Mesenchymal stem cell (in vitro differentiated cells and primary cell): Measurements from ENCODE around the gene NRIP2.

Experiments
- DNase-seq: peaks from one replicate; pipeline ENCODE4 v3.0.0-alpha.2; 2013
- H2AFZ ChIP-seq: one replicate; pipeline ENCODE4 v1.6.1; 2013; ENCODE audit warnings: low read depth, mild to moderate bottlenecking, control low read depth, inconsistent platforms, low read length, moderate library complexity
- H2AK5ac ChIP-seq: 2 replicates; pipeline ENCODE4 v1.6.1; 2013; ENCODE audit warnings: low read length, moderate library complexity, mild to moderate bottlenecking, inconsistent platforms; ENCODE audit not compliant: severe bottlenecking
- H2BK120ac ChIP-seq: one replicate; pipeline ENCODE4 v1.6.1; 2013; ENCODE audit warnings: low read depth, mild to moderate bottlenecking, inconsistent platforms, low read length, moderate library complexity
- H2BK12ac ChIP-seq, 2 experiments: one replicate each; pipeline ENCODE4 v1.6.1; 2013; ENCODE audit warnings: inconsistent platforms in 2 of 2, low read length in 2 of 2, mild to moderate bottlenecking in 2 of 2, moderate library complexity in 2 of 2, control low read depth in 1 of 2
- H2BK15ac ChIP-seq: one replicate; pipeline ENCODE4 v1.6.1; 2013; ENCODE audit warnings: mild to moderate bottlenecking, low read depth, inconsistent platforms; ENCODE audit not compliant: poor library complexity, severe bottlenecking
- H2BK5ac ChIP-seq: 2 replicates; pipeline ENCODE4 v1.6.1; 2013; ENCODE audit warnings: low read depth, mild to moderate bottlenecking, low read length, control low read depth, inconsistent platforms; ENCODE audit not compliant: poor library complexity, severe bottlenecking
- H3K14ac ChIP-seq, 2 experiments: one replicate each; pipeline ENCODE4 v1.6.1; 2013; ENCODE audit warnings: inconsistent platforms in 2 of 2, low read length in 2 of 2, control low read depth in 1 of 2, mild to moderate bottlenecking in 1 of 2, moderate library complexity in 1 of 2
- H3K18ac ChIP-seq, 2 experiments: one replicate each; pipeline ENCODE4 v1.6.1; 2013; ENCODE audit warnings: inconsistent platforms in 2 of 2, low read length in 2 of 2, control low read depth in 1 of 2, low read depth in 1 of 2, mild to moderate bottlenecking in 1 of 2
- H3K23ac ChIP-seq, 2 experiments: one replicate each; pipeline ENCODE4 v1.6.1; 2013; ENCODE audit warnings: inconsistent platforms in 2 of 2, low read length in 2 of 2, mild to moderate bottlenecking in 2 of 2, moderate library complexity in 2 of 2, control low read depth in 1 of 2
- H3K27ac ChIP-seq: 2 replicates; pipeline ENCODE4 v1.5.1; 2013; ENCODE audit warnings: mild to moderate bottlenecking, moderate library complexity, low read length, control low read depth, inconsistent platforms; ENCODE audit not compliant: poor library complexity, severe bottlenecking
- H3K27me3 ChIP-seq, 2 experiments: 2 replicates each; pipeline versions ENCODE4 v1.6.1 to v1.7.0; 2013; ENCODE audit warnings: low read length in 2 of 2, mild to moderate bottlenecking in 2 of 2, moderate library complexity in 2 of 2, control low read depth in 1 of 2, inconsistent platforms in 1 of 2; ENCODE audit not compliant: control insufficient read depth in 1 of 2, insufficient read depth in 1 of 2
- H3K36me3 ChIP-seq, 2 experiments: 2 replicates each; pipeline versions ENCODE4 v1.6.1 to v1.7.0; 2013; ENCODE audit warnings: low read length in 2 of 2, control low read depth in 1 of 2, inconsistent platforms in 1 of 2, low read depth in 1 of 2, mild to moderate bottlenecking in 1 of 2; ENCODE audit not compliant: insufficient read depth in 2 of 2, control insufficient read depth in 1 of 2
- H3K4ac ChIP-seq, 2 experiments: one replicate each; pipeline ENCODE4 v1.6.1; 2013; ENCODE audit warnings: inconsistent platforms in 2 of 2, low read length in 2 of 2, mild to moderate bottlenecking in 2 of 2, moderate library complexity in 2 of 2, control low read depth in 1 of 2, low read depth in 1 of 2
- H3K4me1 ChIP-seq: 2 replicates; pipeline ENCODE4 v1.6.1; 2013; ENCODE audit warnings: low read depth, low read length, control low read depth; ENCODE audit not compliant: control insufficient read depth, insufficient read depth
- H3K4me2 ChIP-seq: 2 replicates; pipeline ENCODE4 v1.6.1; 2013; ENCODE audit warnings: low read length, mild to moderate bottlenecking, inconsistent platforms; ENCODE audit not compliant: poor library complexity, severe bottlenecking
- H3K4me3 ChIP-seq, 2 experiments: 2 replicates each; pipeline versions ENCODE4 v1.5.1 to v1.7.0; 2013; ENCODE audit warnings: low read length in 2 of 2, mild to moderate bottlenecking in 2 of 2, control low read depth in 1 of 2, low read depth in 1 of 2; ENCODE audit not compliant: insufficient read depth in 1 of 2
- H3K79me1 ChIP-seq: replicated peaks from 2 replicates; pipeline ENCODE4 v1.6.1; 2013; ENCODE audit warnings: mild to moderate bottlenecking, control low read depth, low read length, inconsistent platforms; ENCODE audit not compliant: poor library complexity, severe bottlenecking
- H3K9ac ChIP-seq: 2 replicates; pipeline ENCODE4 v1.7.0; 2013; ENCODE audit warnings: mild to moderate bottlenecking, low read length, moderate library complexity
- H3K9me3 ChIP-seq: 2 replicates; pipeline ENCODE4 v1.7.0; 2013; ENCODE audit warnings: mild to moderate bottlenecking, low read length; ENCODE audit not compliant: control insufficient read depth
- H4K8ac ChIP-seq: one replicate; pipeline ENCODE4 v1.6.1; 2013; ENCODE audit warnings: inconsistent platforms, mild to moderate bottlenecking, low read length, moderate library complexity
- H4K91ac ChIP-seq: one replicate; pipeline ENCODE4 v1.6.1; 2013; ENCODE audit warnings: mild to moderate bottlenecking, low read length, inconsistent platforms
- whole genome bisulfite sequencing: methylation state at CpG from one replicate; pipeline ENCODE4 v1.1.7; 2013; ENCODE audit warnings: mixed read lengths; 5-methylcytosine and 5-hydroxymethylcytosine counted together

Gene NRIP2

DNA sequence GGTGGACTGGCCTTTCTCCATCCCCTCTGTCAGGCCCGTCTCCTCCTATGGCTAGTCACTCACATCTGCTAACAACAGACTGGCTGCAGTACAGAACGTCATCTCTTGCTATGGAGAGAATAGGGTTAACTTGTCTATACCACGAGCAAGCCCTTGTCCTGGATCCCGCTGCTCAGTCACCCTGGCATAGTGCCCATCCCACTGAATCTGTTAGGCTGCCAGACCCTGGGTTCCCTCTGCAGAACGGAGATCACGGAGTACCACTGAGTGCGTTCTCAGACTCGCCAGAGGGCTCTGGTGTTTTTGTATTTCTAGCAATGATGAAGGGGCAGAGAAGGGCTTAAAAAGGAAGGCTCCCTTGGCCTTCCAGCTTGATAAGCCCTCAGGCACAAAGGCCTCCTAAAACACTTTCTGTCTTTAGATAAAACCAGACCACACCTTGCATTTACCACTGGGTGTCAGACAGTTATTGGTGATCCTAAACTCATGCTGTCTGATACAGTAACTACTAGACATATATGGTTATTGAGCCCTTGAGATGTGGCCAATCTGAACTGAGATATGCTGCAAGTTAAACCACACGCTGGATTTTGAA is 6.3 kb upstream of the NRIP2 start:
- H2AK5ac ChIP-seq = no peak overlapping the region
- H3K4me3 ChIP-seq = no peak overlapping the region
- H4K8ac ChIP-seq = no peak overlapping the region
- H3K23ac ChIP-seq = no peak overlapping the region
- no peak overlapping the region for H3K18ac ChIP-seq
- no peak overlapping the region for H3K9ac ChIP-seq
- no peaks in the 10 kb centered on the region for H3K9me3 ChIP-seq
- H3K4ac ChIP-seq = no peak overlapping the region
- no peak overlapping the region for H3K14ac ChIP-seq
- H3K79me1 ChIP-seq = no peaks in the 10 kb centered on the region
- no peak overlapping the region for H2BK12ac ChIP-seq
- H3K27me3 ChIP-seq = peaks cover 0 to 4% of the 10 kb centered on the region in 2 experiments
- H3K4me2 ChIP-seq = no peak overlapping the region
- no peak overlapping the region for H2BK120ac ChIP-seq
- H4K91ac ChIP-seq = no peak overlapping the region
- H3K4me1 ChIP-seq = peaks cover 12% of the 10 kb centered on the region
- WGBS = 78% methylated on average over 9 of the region's 9 CpGs
- DNase-seq = no peak
- H2BK5ac ChIP-seq = no peak overlapping the region
- no peak overlapping the region for H3K27ac ChIP-seq
- H3K36me3 ChIP-seq = no peaks in the 10 kb centered on the region
- H2AFZ ChIP-seq = no peak overlapping the region
- H2BK15ac ChIP-seq = no peak overlapping the region

DNA sequence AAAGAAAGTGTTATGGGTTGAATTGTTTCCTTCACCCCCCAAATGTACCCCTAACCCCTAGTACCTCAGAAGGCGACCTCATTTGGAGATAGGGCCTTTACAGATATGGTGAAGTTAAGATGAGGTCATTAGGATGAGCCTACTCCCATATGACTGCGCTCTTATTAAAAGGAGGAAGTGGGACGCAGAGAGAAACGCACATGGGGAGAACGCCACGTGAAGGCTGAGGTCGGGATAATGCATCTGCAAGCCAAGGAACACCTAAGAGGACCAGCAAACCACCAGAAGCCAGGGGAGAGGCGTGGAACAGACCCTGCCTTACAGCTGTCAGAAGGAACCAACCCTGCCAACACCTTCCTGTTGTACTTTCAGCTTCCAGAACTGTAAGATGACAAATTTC is 1.7 kb upstream of the NRIP2 start:
- Histone ChIP-seq H3K9me3 (no peaks in the 10 kb centered on the region), H2AFZ (no peak overlapping the region)

DNA sequence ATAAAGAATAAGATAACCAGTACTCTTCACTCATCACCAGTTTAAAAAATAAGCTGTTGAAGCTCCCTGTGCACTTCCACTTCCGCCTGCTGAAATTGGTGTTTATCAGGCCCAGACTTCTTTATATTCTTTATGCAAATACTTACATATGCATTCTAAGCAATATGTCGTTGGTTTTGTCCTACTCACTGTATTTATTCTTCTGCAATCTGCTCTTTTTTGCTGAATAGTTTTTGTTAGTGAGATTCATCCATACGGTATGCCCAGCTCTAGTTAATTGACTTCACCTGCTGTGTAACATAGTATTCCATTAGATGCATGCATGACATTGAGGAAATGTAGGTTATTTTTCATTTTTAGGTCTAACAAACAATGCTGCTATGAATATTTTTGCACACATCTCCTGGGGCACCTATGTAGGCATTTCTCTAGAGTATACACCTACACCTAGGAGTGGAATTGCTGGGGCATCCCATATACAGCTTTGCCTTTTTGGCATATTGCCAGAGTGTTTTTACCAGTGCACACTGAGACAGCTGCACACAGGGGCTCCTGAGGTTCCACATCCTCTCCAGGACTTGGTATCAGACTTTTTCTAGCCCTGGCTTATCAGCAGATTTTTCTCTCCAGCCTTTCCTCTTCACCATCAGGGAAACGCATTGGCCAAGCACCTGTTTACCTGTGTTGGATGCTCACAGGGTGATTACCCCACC is 1.0 kb upstream of the NRIP2 start:
- DNase-seq = no peak
- Histone ChIP-seq H4K8ac (no peak overlapping the region), H3K14ac (no peak overlapping the region), H2BK15ac (no peak overlapping the region), H2BK5ac (no peak overlapping the region), H3K4me2 (no peak overlapping the region), H3K18ac (no peak overlapping the region), H2BK120ac (no peak overlapping the region), H3K4ac (no peak overlapping the region), H4K91ac (no peak overlapping the region), H3K27ac (no peak overlapping the region), H3K9ac (no peak overlapping the region), H2AK5ac (no peak overlapping the region), H3K4me3 (no peak overlapping the region), H2BK12ac (no peak overlapping the region), H3K23ac (no peak overlapping the region), H3K9me3 (no peaks in the 10 kb centered on the region), H3K27me3 (peaks cover 20 to 31% of the 10 kb centered on the region in 2 experiments), H2AFZ (no peak overlapping the region), H3K4me1 (peaks cover 10% of the 10 kb centered on the region), H3K79me1 (no peaks in the 10 kb centered on the region), H3K36me3 (peaks cover 4 to 5% of the 10 kb centered on the region in 2 experiments)
- WGBS = 94% methylated on average over 3 of the region's 4 CpGs

More for the DNA sequence above, 1.7 kb upstream of the NRIP2 start:
- no peak overlapping the region for H3K4me2 ChIP-seq
- H2BK120ac ChIP-seq = no peak overlapping the region
- H2BK12ac ChIP-seq = no peak overlapping the region
- H3K4ac ChIP-seq = no peak overlapping the region
- H3K27ac ChIP-seq = no peak overlapping the region
- no peak overlapping the region for H3K23ac ChIP-seq
- no peak overlapping the region for H3K14ac ChIP-seq
- H4K91ac ChIP-seq = no peak overlapping the region
- no peak overlapping the region for H2BK5ac ChIP-seq
- no peak overlapping the region for H3K9ac ChIP-seq
- H2AK5ac ChIP-seq = no peak overlapping the region
- H3K18ac ChIP-seq = no peak overlapping the region
- WGBS = 84% methylated on average over 8 of the region's 8 CpGs
- peaks cover 2 to 5% of the 10 kb centered on the region in 2 experiments for H3K36me3 ChIP-seq
- no peak overlapping the region for H3K4me3 ChIP-seq
- H3K27me3 ChIP-seq = peaks cover 20 to 31% of the 10 kb centered on the region in 2 experiments
- no peak overlapping the region for H4K8ac ChIP-seq
- peaks cover 10% of the 10 kb centered on the region for H3K4me1 ChIP-seq
- H2BK15ac ChIP-seq = no peak overlapping the region
- no peaks in the 10 kb centered on the region for H3K79me1 ChIP-seq
- no peak for DNase-seq

DNA sequence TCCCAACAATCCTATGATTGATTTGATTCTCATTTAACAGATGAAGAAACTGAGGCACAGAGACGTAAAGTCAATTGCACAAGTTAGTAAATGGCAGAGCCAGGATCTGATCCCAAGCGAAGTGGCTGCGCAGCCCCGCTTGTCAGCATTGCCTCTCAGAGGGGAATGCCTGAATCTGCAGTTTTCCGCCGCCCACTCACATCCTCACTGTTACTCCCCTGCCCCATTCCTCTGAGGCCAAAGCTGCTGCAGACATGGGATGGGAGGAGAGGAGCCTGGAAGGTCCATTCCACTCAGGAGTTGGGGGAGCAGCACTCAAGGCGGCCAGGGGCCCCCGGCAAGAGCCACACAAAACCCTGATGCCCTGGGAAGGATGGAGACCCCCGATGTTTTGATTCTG is 1.0 kb downstream of the NRIP2 start:
- no peak overlapping the region for H3K27ac ChIP-seq
- H2BK120ac ChIP-seq = no peak overlapping the region

More for the DNA sequence above, 1.0 kb downstream of the NRIP2 start:
- H4K91ac ChIP-seq = no peak overlapping the region
- H3K4ac ChIP-seq = no peak overlapping the region
- no peak overlapping the region for H3K14ac ChIP-seq
- peaks cover 10% of the 10 kb centered on the region for H3K4me1 ChIP-seq
- no peak overlapping the region for H2AFZ ChIP-seq
- no peak overlapping the region for H3K18ac ChIP-seq
- H4K8ac ChIP-seq = no peak overlapping the region
- no peak overlapping the region for H2BK12ac ChIP-seq
- H3K79me1 ChIP-seq = no peaks in the 10 kb centered on the region
- peaks cover 7 to 19% of the 10 kb centered on the region in 2 experiments for H3K36me3 ChIP-seq
- no peak overlapping the region for H3K9ac ChIP-seq
- H3K9me3 ChIP-seq = no peaks in the 10 kb centered on the region
- no peak for DNase-seq
- WGBS = 90% methylated on average over 9 of the region's 9 CpGs
- no peak overlapping the region for H3K4me3 ChIP-seq
- H2BK15ac ChIP-seq = no peak overlapping the region
- H3K4me2 ChIP-seq = no peak overlapping the region
- H2BK5ac ChIP-seq = no peak overlapping the region
- no peak overlapping the region for H2AK5ac ChIP-seq
- H3K27me3 ChIP-seq = peaks cover 20 to 31% of the 10 kb centered on the region in 2 experiments
- H3K23ac ChIP-seq = no peak overlapping the region
